VCaP (cell line): ENCODE results near the gene SULF2.
A peak's percentile ranks its signal among the peaks of the same experiment; 100 is the strongest.
"Not testable (repeated sequence)": the region's sequence is repeated elsewhere in the genome, so short reads cannot be mapped to it uniquely, and the experiment has no call there.

Experiments used
- H3K27ac ChIP-seq: fragments of 450-650 bp; 2 replicates; pipeline ENCODE4 v1.5.1; 2017
- CTCF ChIP-seq: fragments of 450-650 bp; conservative IDR thresholded peaks from 2 replicates; pipeline ENCODE4 v1.5.1; 2017; ENCODE audit warnings: mild to moderate bottlenecking, moderate library complexity

Gene SULF2

DNA sequence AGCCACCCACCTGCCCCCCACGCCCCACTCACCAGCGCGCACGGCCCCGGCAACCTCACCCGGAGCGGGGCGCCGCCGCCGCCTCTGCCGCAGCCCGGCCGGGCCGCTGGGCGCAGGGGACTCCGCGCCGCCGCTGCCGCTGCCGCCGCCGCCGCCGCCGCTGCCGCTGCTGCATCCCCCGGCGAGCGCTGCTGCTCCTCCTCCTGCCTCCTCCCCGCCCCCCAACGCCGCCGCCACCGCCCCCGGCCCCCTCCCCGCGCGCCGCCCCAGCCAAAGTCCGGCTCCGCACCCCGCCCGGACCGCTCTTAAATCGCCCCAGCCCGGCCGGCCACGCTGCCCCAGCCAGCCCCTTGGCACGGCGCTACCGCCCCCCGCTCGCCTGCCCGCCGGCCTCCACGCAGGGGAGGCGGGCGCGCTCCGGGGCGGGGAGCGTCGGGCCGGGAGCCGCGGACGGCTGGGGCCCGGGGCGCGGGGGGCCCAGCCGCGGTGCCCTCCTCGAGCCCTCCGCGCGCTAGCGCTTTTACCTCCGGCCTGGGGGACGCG, at the start of gene SULF2:
Gene SULF2 (minus strand): TSS at position 171 of the 543 bp plus-strand sequence. CDS start 28,118 bp downstream, outside the sequence.
- TF ChIP-seq CTCF: no peak
- peak within 1 kb of the TSS; percentile 15; the same call in 1 of the 2 replicates for H3K27ac ChIP-seq

GRCh38 chr20:47831675-47832074, 46.4 kb upstream of the SULF2 start:
- H3K27ac ChIP-seq: not testable (repeated sequence)

- H3K27ac ChIP-seq: not testable (repeated sequence)
These were observed 41.4 kb upstream of the SULF2 start for GRCh38 chr20:47826716-47827115.

DNA sequence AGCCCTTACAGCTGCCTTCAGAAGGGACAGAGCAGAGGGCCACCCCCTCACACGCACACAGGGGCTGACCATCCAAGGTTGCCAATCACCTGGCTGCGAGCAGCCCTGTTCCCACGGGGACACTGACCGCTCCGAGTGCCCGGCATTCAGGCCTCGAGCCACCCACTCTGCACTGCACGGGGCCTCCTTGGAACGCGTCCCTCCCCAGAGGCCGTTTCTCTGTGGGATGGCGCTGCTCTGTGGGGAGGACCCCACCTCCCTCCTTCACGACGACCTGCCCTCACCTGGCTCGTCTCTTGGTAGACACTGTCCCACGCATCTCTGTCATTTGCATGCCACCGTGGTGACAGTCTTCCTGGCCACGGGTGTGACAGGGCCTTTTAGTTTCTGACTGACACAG, 40.7 kb upstream of the SULF2 start:
- H3K27ac ChIP-seq: not testable (repeated sequence)

GRCh38 chr20:47825011-47825762, 39.9 kb upstream of the SULF2 start:
- no peak for TF ChIP-seq CTCF
- H3K27ac ChIP-seq: no peak overlapping the region

DNA sequence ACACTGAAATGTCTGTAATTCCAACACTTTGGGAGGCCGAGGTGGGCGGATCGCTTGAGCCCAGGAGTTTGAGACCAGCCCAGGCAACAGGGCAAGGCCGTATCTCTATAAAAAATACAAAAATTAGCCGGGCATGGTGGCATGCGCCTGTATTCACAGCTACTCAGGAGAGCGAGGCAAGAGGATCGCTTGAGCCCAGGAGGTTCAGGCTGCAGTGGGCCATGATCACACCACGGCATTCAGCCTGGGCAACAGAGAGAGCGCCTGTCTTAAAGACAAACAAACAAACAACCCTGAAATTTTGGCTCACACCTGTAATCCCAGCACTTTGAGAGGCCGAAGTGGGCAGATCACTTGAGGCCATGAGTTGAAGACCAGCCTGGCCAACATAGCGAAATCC, 38.7 kb upstream of the SULF2 start:
- not testable (repeated sequence) for H3K27ac ChIP-seq

DNA sequence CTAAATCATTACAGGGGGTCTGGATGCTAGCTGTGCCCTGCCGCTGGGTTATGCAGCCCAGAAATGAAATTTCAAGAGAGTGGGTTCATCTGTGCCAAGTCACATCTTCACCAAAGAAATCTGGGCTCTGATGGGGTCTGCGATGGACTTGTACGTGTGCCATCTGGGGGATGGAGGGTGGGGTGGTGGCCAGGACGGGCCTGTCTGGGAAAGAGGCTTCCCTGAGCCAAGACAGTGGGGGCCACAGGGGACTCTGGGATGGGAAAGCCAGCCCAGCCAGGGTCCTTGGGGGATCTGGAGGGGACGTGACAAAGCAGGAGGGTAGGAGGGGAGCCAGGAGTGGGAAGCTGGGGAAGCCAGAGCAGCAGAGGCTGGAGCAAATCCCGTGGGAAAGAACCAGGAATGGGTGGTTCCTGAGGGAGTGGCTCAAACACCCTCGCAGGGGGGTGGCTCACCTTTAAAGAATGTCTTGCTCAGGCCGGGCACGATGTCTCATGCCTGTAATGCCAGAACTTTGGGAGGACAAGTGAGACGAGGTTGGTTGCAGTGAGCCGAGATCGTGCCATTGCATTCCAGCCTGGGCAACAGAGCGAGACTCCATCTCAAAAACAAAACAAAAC, 36.3 kb upstream of the SULF2 start:
- TF ChIP-seq CTCF: no peak
- H3K27ac ChIP-seq: no peak overlapping the region

DNA sequence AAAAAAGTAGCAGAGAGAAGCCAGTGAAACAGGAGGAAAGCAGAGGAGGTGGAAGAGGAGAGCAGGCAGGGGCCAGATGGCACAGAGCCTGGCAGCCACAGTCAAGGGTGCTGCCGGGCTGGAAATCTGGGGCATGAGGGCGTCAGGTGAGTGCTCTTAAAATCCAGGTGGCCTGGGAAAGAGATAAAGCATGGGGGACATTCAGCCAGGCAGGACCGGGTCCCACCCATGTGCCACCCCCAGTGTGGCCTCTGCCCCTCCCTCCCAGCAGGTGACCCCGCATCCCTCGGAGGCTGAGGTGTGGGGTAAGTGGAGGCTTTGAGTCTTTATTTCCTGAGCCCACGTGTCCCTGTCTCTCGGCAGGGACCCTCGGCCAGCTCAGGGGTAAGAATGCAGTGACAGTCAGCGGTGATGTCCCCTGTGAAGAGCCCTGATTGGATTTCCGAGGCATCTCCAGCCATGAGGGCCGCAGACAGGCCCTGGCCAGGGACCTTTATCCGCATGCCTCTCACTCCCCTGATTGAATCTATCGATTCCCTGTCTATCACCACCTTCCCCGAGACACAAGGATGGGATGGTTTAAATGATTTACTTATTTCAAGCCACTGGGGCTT, 33.8 kb upstream of the SULF2 start:
- H3K27ac ChIP-seq: no peak overlapping the region
- TF ChIP-seq CTCF: no peak

- H3K27ac ChIP-seq: no peak overlapping the region
These were observed 33.2 kb upstream of the SULF2 start for GRCh38 chr20:47818466-47818865.

More at GRCh38 chr20:47818466-47818865, 33.2 kb upstream of the SULF2 start:
- no peak for TF ChIP-seq CTCF
